ENCODE measurements around the gene COPS7A. TPM values are rescaled to one million over a fixed set of nuclear protein-coding genes. Genes with fewer than 3 reads are reported as not detected.

The COPS7A gene
- polyA plus RNA-seq, 4 donors: 30.5 to 49.3 (median 36.1) TPM

DNA sequence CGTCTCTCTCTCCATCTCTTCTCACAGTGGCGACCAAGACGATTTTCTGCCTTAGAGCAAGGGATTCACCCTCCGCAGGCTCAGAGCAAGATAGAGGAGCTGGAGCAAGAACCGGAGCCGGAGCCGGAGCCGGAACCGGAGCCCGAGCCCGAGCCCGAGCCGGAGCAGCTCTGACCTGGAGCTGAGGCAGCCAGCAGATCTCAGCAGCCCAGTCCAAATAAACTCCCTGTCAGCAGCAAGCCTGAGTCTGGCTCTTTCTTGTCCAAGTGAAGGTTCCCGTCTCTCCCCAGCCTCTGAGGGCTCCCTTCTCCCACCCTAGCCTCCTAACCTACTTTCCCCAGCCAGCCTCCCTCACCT lies 54.3 kb downstream of the COPS7A start:
- peak overlapping the region in 1 of 3 donors; percentile 29 for H3K4me3 ChIP-seq (ENCODE audit: low read depth in 1 of 3, low read length in 3 of 3)
- peak overlapping the region in 2 of 3 donors; percentile 10 to 50 for H3K27ac ChIP-seq (ENCODE audit: low read depth in 1 of 3, low read length in 2 of 3)
- peaks cover 0 to 17% (median 3%) of the 10 kb centered on the region in 3 donors for H3K27me3 ChIP-seq (ENCODE audit: control insufficient read depth in 3 of 3, insufficient read depth in 3 of 3, low read length in 3 of 3)
- DNase-seq: no peak
- peaks cover 0 to 15% (median 0%) of the 10 kb centered on the region in 3 donors for H3K36me3 ChIP-seq (ENCODE audit: control insufficient read depth in 3 of 3, insufficient read depth in 2 of 3, low read depth in 1 of 3, low read length in 3 of 3)
- H3K4me1 ChIP-seq (ENCODE audit: control insufficient read depth in 3 of 3, insufficient read depth in 2 of 3, low read depth in 1 of 3, low read length in 2 of 3): peaks cover 0 to 40% (median 0%) of the 10 kb centered on the region in 3 donors
- WGBS, 3 donors: 27 to 59% (median 33%) methylated on average over 14 of the region's 14 CpGs
- no peaks in the 10 kb centered on the region for H3K9me3 ChIP-seq (ENCODE audit: control insufficient read depth in 2 of 2, insufficient read depth in 1 of 2, low read depth in 1 of 2, low read length in 1 of 2)
- no peak for FAIRE-seq

GRCh38 chr12:6778574-6779550 lies 55.0 kb downstream of the COPS7A start:
- H3K4me1 ChIP-seq (ENCODE audit: control insufficient read depth in 3 of 3, insufficient read depth in 2 of 3, low read depth in 1 of 3, low read length in 2 of 3): peaks cover 0 to 40% (median 0%) of the 10 kb centered on the region in 3 donors
- FAIRE-seq (no peak), DNase-seq (peak; percentile 96)
- H3K9me3 ChIP-seq (ENCODE audit: control insufficient read depth in 2 of 2, insufficient read depth in 1 of 2, low read depth in 1 of 2, low read length in 1 of 2): no peaks in the 10 kb centered on the region
- peaks cover 0 to 15% (median 0%) of the 10 kb centered on the region in 3 donors for H3K36me3 ChIP-seq (ENCODE audit: control insufficient read depth in 3 of 3, insufficient read depth in 2 of 3, low read depth in 1 of 3, low read length in 3 of 3)
- 1 to 5% (median 4%) methylated on average over 35 of the region's 35 CpGs for WGBS, 3 donors
- peak overlapping the region; percentile 17 to 50 (median 27) for H3K27ac ChIP-seq (ENCODE audit: low read depth in 1 of 3, low read length in 2 of 3)
- peaks cover 0 to 13% (median 3%) of the 10 kb centered on the region in 3 donors for H3K27me3 ChIP-seq (ENCODE audit: control insufficient read depth in 3 of 3, insufficient read depth in 3 of 3, low read length in 3 of 3)
- peak overlapping the region in 2 of 3 donors; percentile 23 to 29 for H3K4me3 ChIP-seq (ENCODE audit: low read depth in 1 of 3, low read length in 3 of 3)

DNA sequence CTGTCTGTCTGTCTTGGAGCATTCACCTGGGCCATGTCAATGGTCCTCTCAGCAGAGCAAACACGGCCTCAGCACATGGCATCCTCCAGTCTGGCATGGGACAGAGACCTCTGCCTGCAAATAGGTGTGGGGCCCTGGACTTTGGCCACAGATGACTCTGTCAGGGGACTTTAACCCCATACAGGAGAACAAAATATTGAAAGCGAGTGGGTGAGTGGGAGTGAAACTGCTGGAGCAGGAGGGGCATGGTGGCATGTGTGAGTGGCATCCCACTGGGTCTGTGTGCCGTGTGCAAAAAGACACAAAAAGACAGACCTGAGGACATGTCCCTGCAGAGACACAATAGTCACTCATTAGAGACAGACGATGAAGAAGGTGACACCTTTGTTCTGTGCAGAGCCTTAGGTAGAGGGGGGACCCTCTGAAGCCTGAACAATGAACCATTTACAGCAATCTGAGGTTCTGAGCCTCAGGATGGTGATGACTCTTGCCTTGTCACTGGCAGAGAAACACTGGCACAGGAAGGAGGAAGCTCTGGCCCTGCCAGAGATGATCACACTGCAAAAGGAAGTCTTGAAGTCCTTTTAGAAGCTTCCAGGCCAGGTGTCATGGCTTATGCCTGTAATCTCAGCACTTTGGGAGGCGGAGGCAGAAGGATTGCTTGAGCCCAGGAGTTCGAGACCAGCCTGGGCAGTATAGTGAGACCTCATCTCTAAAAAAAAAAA lies 56.0 kb downstream of the COPS7A start:
- no peak for FAIRE-seq
- peak; percentile 67 to 68 for DNase-seq
- H3K27ac ChIP-seq (ENCODE audit: low read depth in 1 of 3, low read length in 2 of 3): peak overlapping the region; percentile 17 to 30 (median 27)

DNA sequence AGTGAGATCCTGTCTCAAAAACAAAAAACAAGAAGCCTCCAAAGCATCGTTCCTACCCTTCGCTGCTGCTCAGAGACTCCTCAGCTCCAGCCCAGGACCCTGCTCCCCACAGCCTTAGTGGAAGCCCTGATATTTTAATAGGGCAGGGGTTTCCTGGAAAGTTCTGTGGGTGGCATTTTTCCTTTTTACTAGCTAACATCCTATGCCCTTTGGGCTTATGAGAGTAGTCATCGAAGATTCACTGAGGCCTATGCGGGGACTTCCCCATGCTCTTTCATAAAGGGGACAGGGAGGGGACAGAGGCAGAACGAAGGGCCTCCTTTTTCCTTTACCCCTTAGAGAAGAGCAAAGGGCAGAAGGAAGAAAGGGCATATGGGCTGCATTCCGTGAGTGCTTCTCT lies 56.7 kb downstream of the COPS7A start:
- FAIRE-seq (no peak), DNase-seq (no peak)
- Histone ChIP-seq H3K27me3 (ENCODE audit: control insufficient read depth in 3 of 3, insufficient read depth in 3 of 3, low read length in 3 of 3) (peaks cover 0 to 6% (median 0%) of the 10 kb centered on the region in 3 donors), H3K9me3 (ENCODE audit: control insufficient read depth in 2 of 2, insufficient read depth in 1 of 2, low read depth in 1 of 2, low read length in 1 of 2) (no peaks in the 10 kb centered on the region), H3K4me1 (ENCODE audit: control insufficient read depth in 3 of 3, insufficient read depth in 2 of 3, low read depth in 1 of 3, low read length in 2 of 3) (peaks cover 0 to 35% (median 0%) of the 10 kb centered on the region in 3 donors), H3K4me3 (ENCODE audit: low read depth in 1 of 3, low read length in 3 of 3) (no peak overlapping the region), H3K36me3 (ENCODE audit: control insufficient read depth in 3 of 3, insufficient read depth in 2 of 3, low read depth in 1 of 3, low read length in 3 of 3) (peaks cover 0 to 3% (median 0%) of the 10 kb centered on the region in 3 donors), H3K27ac (ENCODE audit: low read depth in 1 of 3, low read length in 2 of 3) (peak overlapping the region in 1 of 3 donors; percentile 22)
- WGBS, 3 donors: 57 to 83% (median 74%) methylated on average over 6 of the region's 6 CpGs

More for the DNA sequence above, 56.0 kb downstream of the COPS7A start:
- no peaks in the 10 kb centered on the region for H3K9me3 ChIP-seq (ENCODE audit: control insufficient read depth in 2 of 2, insufficient read depth in 1 of 2, low read depth in 1 of 2, low read length in 1 of 2)
- peaks cover 0 to 10% (median 0%) of the 10 kb centered on the region in 3 donors for H3K36me3 ChIP-seq (ENCODE audit: control insufficient read depth in 3 of 3, insufficient read depth in 2 of 3, low read depth in 1 of 3, low read length in 3 of 3)
- peaks cover 0 to 6% (median 0%) of the 10 kb centered on the region in 3 donors for H3K27me3 ChIP-seq (ENCODE audit: control insufficient read depth in 3 of 3, insufficient read depth in 3 of 3, low read length in 3 of 3)
- 39 to 68% (median 51%) methylated on average over 6 of the region's 6 CpGs for WGBS, 3 donors
- H3K4me1 ChIP-seq (ENCODE audit: control insufficient read depth in 3 of 3, insufficient read depth in 2 of 3, low read depth in 1 of 3, low read length in 2 of 3): peaks cover 0 to 40% (median 0%) of the 10 kb centered on the region in 3 donors
- no peak overlapping the region for H3K4me3 ChIP-seq (ENCODE audit: low read depth in 1 of 3, low read length in 3 of 3)

Other genes with a start within 250 kb of the COPS7A start
- gene MRPL51, start 230.8 kb upstream of the COPS7A start, polyA plus RNA-seq: 100 to 1,000 TPM in 2 of 4 donors, 10 to 100 TPM in 2; 88.1 to 126 (median 94.8) TPM
- 10 to 100 TPM in 3 of 4 donors, 1 to 10 TPM in 1; 6.5 to 39.1 (median 22.1) TPM for gene NCAPD2, start 229.9 kb upstream of the COPS7A start, polyA plus RNA-seq
- gene GAPDH, start 189.5 kb upstream of the COPS7A start, polyA plus RNA-seq: 1,000 to 10,000 TPM; 1,934 to 3,805 (median 2,842) TPM
- 1 to 10 TPM; 1.3 to 7.7 (median 5.2) TPM for gene IFFO1, start 168.0 kb upstream of the COPS7A start, polyA plus RNA-seq
- 10 to 100 TPM; 14.3 to 40.6 (median 22.0) TPM for gene NOP2, start 155.8 kb upstream of the COPS7A start, polyA plus RNA-seq
- 100 to 1,000 TPM in 2 of 4 donors, 10 to 100 TPM in 2; 88.2 to 123 (median 109) TPM for gene CHD4, start 116.7 kb upstream of the COPS7A start, polyA plus RNA-seq
- 10 to 100 TPM in 1 of 4 donors, 1 to 10 TPM in 3; 6.2 to 19.7 (median 8.3) TPM for gene LPAR5, start 88.1 kb upstream of the COPS7A start, polyA plus RNA-seq
- 1 to 10 TPM; 2.6 to 5.9 (median 3.6) TPM for gene ACRBP, start 76.6 kb upstream of the COPS7A start, polyA plus RNA-seq
- gene ING4, start 60.9 kb upstream of the COPS7A start, polyA plus RNA-seq: 10 to 100 TPM; 29.3 to 61.0 (median 30.5) TPM
- 10 to 100 TPM; 26.2 to 82.3 (median 34.6) TPM for gene ZNF384, start 34.7 kb upstream of the COPS7A start, polyA plus RNA-seq
- gene PIANP, start 23.2 kb upstream of the COPS7A start, polyA plus RNA-seq: 1 to 10 TPM in 2 of 4 donors, not detected in 2; 1.7 to 3.4 TPM
- gene MLF2, start 29.1 kb downstream of the COPS7A start, polyA plus RNA-seq: 100 to 1,000 TPM; 163 to 233 (median 187) TPM
- 100 to 1,000 TPM in 2 of 4 donors, 10 to 100 TPM in 2; 34.0 to 204 (median 122) TPM for gene PTMS, start 42.3 kb downstream of the COPS7A start, polyA plus RNA-seq
- 1 to 10 TPM in 2 of 4 donors, under 1 TPM in 2; 0.67 to 5.9 (median 1.3) TPM for gene LAG3, start 48.5 kb downstream of the COPS7A start, polyA plus RNA-seq
- 10 to 100 TPM in 1 of 4 donors, 1 to 10 TPM in 2, under 1 TPM in 1; 0.89 to 19.1 (median 6.5) TPM for gene CD4, start 65.5 kb downstream of the COPS7A start, polyA plus RNA-seq
- gene GPR162, start 97.8 kb downstream of the COPS7A start, polyA plus RNA-seq: 1 to 10 TPM in 3 of 4 donors, not detected in 1; 1.1 to 6.7 (median 5.1) TPM
- gene P3H3, start 104.4 kb downstream of the COPS7A start, polyA plus RNA-seq: 10 to 100 TPM in 1 of 4 donors, 1 to 10 TPM in 2, under 1 TPM in 1; 0.89 to 18.3 (median 4.9) TPM
- 1 to 10 TPM in 3 of 4 donors, not detected in 1; 1.0 to 5.5 (median 3.2) TPM for gene GNB3, start 116.9 kb downstream of the COPS7A start, polyA plus RNA-seq
- 10 to 100 TPM; 30.3 to 99.1 (median 49.0) TPM for gene CDCA3, start 127.2 kb downstream of the COPS7A start, polyA plus RNA-seq
- 10 to 100 TPM; 31.9 to 54.0 (median 39.2) TPM for gene USP5, start 128.1 kb downstream of the COPS7A start, polyA plus RNA-seq
- gene TPI1, start 143.5 kb downstream of the COPS7A start, polyA plus RNA-seq: 1,000 to 10,000 TPM in 2 of 4 donors, 100 to 1,000 TPM in 2; 574 to 1,439 (median 1,040) TPM
- gene SPSB2, start 149.3 kb downstream of the COPS7A start, polyA plus RNA-seq: 10 to 100 TPM in 3 of 4 donors, 1 to 10 TPM in 1; 9.7 to 22.5 (median 12.7) TPM
- 1 to 10 TPM; 3.6 to 8.2 (median 4.7) TPM for gene LRRC23, start 180.8 kb downstream of the COPS7A start, polyA plus RNA-seq
- gene ENO2, start 190.5 kb downstream of the COPS7A start, polyA plus RNA-seq: 10 to 100 TPM in 1 of 4 donors, 1 to 10 TPM in 2, under 1 TPM in 1; 0.67 to 19.1 (median 3.1) TPM
- gene ATN1, start 203.9 kb downstream of the COPS7A start, polyA plus RNA-seq: 10 to 100 TPM; 34.0 to 63.3 (median 46.2) TPM
- gene RNU7-1, start 219.8 kb downstream of the COPS7A start, polyA plus RNA-seq: not detected
- gene C12orf57, start 220.0 kb downstream of the COPS7A start, polyA plus RNA-seq: 100 to 1,000 TPM; 119 to 379 (median 273) TPM
- gene PTPN6, start 227.3 kb downstream of the COPS7A start, polyA plus RNA-seq: 10 to 100 TPM; 37.4 to 81.1 (median 58.7) TPM
- 100 to 1,000 TPM; 165 to 311 (median 212) TPM for gene PHB2, start 246.6 kb downstream of the COPS7A start, polyA plus RNA-seq
- 10 to 100 TPM; 12.3 to 39.3 (median 23.2) TPM for gene EMG1, start 246.9 kb downstream of the COPS7A start, polyA plus RNA-seq